ENCODE measurements around the gene OR4K14. TPM values are rescaled to one million over a fixed set of nuclear protein-coding genes. Genes with fewer than 3 reads are reported as not detected.
"Not testable (repeated sequence)": the region's sequence is repeated elsewhere in the genome, so short reads cannot be mapped to it uniquely, and the experiment has no call there.

OR4K14 gene, protein sequence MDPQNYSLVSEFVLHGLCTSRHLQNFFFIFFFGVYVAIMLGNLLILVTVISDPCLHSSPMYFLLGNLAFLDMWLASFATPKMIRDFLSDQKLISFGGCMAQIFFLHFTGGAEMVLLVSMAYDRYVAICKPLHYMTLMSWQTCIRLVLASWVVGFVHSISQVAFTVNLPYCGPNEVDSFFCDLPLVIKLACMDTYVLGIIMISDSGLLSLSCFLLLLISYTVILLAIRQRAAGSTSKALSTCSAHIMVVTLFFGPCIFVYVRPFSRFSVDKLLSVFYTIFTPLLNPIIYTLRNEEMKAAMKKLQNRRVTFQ
- not detected for polyA plus RNA-seq (ENCODE audit: insufficient read depth in 1 of 5, insufficient read length in 5 of 5, low replicate concordance in 1 of 5)
- long read RNA-seq, donor 1, result 0 reads
- long read RNA-seq, donor 2, result 0 reads
- long read RNA-seq, donor 3, result 0 reads
- long read RNA-seq, donor 4, result 0 reads
- long read RNA-seq, donor 5, result 0 reads
- long read RNA-seq, donor 6, result 0 reads
- long read RNA-seq, donor 7, result 0 reads
- long read RNA-seq, donor 8, result 0 reads

DNA sequence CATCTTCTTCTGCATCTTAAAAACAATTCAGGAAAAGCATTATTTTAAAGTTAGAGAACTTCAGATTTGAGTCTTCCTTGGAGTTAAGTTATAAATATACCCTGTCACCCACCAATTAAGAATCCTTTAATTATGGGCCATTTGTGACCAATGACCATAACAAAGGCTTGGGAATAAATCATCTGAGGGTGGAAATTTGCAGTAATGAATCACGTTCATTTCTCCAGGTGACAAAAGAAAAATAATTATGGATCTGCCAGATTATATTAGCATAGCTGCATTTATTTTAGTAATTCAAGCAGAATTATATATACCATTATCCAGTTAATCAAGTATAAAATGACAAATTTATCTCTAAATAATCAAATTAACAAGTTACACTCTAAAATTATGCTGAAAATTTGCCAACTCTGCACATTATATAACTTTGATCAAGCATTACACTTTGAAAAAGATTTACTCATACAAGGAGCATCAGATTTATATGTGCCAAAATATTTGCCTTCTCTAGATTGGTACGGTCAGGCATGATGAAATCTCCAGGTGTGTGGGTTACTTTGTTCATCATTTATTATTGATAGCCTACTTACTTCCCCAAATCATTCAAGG is at the start of gene OR4K14:
TSS of gene OR4K14 (minus strand) at position 51 of the 609 bp plus-strand sequence. CDS start 4,114 bp downstream, outside the sequence.
- no peak for DNase-seq

DNA sequence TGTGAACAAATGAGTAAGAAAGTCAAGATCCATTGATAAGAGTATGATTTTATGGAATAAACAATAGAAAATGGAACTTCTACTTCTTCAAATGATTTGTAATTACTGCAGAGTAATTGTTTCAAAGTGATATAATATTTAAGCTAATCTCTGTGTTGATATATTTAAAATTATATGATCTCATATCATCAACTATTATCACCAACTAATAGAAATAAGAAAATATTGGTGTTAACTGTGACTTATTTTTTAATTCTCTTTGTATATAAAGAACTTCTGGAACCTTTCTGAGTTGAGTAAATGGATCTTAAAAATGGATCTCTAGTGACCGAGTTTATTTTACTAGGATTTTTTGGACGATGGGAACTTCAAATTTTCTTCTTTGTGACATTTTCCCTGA is 40.6 kb upstream of the OR4K14 start, which contains the start of gene OR4L1:
TSS of gene OR4L1 (plus strand) at position 301 of the 400 bp plus-strand sequence. CDS start at position 301, 0 bp downstream.
- DNase-seq, result no peak

DNA sequence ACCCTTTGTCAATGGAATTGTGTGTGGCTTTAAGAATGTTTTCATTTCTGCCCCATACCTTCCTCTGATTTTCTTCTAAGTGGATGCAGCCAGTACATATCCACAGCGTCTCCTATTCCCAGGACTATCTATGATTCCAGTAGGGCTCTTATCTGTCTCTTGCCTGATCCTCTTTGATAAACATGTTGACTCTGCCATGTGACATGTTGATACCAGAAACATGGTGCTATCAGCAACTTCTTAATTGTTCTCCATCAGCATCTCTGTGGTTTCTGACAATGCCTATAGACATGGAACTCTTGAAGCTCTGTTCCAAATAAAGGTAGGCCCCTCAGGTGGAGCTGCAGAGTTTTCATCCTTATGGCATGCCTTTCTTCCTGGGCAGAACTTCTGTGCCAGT is 29.1 kb upstream of the OR4K14 start:
- DNase-seq, result no peak

DNA sequence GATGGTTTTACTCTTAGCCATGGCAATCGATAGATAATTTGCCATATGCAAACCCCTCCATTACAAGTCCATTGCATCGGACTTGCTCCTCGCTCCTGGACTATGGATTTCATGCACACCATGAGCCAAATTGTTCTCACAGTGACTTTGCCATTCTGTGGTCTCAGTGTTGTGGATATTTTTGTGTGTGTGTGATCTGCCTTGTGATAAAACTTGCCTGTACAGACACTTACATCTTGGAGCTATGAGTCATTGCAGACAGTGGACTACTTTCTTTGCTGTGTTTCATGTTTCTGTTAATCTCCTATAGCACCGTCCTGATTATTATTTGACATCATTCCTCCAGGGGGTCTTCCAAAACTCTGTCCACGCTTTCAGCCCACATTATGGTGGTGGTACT is 25.1 kb upstream of the OR4K14 start:
- no peak for DNase-seq

DNA sequence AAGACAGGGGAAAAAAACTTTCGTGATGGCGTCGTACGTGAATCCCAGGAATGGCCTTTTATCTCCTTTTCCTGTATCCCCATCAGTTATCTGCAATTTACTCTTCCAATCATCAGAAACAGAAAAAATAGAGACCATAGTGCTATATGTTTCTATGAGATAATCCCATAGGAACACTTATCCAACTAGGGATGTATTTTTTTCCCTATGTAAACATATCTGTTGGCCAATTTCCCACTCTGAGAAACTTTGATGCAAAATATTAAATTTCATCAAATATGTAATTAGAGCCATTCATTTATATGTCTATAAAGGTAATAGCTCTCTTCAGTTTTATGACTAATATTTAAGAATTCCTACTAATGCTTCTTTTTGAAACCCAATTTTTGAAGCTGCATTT is 16.8 kb upstream of the OR4K14 start, which contains the start of gene OR4K13:
TSS of gene OR4K13 (minus strand) at position 101 of the 400 bp plus-strand sequence. CDS start 1,280 bp downstream, outside the sequence.
- no peak for DNase-seq

DNA sequence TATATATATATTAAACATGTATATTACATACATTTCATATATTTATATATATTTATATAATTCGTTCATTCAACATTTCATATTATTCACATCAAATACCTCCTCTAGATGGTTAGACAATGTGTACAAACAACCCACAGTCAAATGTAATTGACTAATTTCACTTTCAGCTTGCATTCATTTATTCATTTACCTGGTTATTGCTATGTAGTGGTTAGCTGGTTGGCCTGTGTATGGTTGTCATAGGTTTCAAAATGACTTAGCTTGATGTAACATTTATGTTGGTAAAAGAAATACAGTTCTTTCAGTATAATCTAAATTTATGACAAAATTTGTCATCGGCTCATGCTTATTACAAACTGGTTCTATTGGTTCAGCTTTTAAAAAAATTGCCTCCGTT is 16.3 kb upstream of the OR4K14 start:
- no peak for DNase-seq

DNA sequence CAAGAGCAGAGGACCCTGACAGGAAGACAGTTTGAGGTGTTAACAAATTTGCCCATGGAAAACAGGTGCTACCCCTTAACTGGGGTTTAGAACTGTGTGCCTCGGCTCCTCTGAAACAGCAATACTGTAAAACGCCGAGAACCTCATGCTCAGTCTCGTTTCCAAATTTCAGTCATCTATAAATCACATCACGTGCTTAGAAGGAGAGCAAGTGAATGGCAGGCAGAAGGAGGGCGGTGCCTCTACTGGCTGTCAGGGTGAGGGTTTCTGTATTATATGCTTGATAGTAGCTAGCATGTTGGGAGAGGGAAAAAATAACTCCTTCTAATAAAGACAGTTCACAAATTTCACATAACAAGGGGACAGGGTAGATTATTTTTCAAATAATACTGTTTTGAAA is 12.0 kb upstream of the OR4K14 start:
- DNase-seq, result no peak

DNA sequence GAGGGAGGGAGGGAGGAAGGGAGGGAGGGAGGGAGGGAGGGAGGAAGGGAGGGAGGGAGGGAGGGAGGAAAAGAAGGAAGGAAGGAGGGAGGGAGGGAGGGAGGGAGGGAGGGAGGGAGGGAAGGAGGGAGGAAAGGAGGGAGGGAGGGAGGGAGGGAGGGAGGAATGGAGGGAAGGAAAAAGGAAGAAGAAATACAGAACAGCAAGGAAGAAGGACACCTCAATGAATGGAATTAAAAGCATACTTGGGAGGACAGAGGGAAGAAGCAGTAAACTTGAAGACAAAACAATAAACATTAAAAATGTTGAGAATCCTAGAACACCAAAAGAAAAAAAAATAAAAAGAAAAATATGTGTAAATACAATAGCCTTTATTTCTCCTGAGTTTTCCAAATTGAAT is 11.0 kb downstream of the OR4K14 start:
- no peak for DNase-seq

DNA sequence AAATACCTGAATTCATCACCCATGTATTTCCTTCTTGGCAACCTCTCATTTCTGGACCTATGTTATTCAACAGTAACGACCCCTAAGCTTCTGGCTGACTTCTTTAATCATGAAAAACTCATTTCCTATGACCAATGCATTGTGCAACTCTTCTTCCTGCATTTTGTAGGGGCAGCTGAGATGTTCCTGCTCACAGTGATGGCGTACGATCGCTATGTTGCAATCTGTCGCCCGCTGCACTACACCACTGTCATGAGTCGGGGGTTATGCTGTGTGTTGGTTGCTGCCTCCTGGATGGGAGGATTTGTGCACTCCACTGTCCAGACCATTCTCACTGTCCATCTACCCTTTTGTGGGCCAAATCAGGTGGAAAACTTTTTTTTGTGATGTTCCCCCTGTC is 16.8 kb downstream of the OR4K14 start:
- DNase-seq, result no peak

DNA sequence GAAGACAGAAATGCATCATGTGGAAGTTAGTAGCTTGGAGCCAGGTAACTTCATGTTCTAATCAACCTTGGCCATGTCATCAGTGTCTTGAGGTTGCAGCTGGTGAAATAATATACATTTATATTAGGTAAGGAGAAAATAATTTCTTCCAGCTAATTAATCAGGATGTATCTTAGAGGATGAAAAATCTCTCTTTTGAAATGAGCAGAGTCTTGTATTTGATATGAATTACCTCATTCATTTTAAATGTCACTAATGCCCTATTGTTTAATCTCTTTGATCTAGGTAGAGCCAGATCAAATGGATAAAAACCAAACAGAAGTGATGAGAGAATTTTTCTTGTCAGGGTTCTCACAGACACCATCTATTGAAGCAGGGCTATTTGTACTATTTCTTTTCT is 17.2 kb downstream of the OR4K14 start, which contains the start of gene OR4Q2:
TSS of gene OR4Q2 (plus strand) at position 301 of the 400 bp plus-strand sequence.
- DNase-seq, result no peak

DNA sequence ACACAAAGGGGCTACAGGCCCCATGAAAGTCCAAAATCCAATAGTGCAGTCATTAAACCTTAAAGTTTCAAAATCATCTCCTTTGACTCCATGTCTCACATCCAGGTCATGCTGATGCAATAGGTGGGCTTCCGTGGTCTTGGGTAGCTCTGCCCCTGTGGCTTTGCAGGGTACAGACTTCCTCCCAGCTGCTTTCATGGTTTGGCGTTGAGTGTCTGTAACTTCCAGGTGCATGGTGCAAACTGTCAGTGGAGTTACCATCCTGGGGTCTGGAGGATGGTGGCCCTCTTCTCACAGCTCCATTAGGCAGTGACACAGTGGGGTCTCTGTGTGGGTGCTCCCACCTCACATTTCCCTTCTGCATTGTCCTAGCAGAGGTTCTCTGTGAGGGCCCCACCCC is 25.7 kb downstream of the OR4K14 start:
- no peak for DNase-seq

DNA sequence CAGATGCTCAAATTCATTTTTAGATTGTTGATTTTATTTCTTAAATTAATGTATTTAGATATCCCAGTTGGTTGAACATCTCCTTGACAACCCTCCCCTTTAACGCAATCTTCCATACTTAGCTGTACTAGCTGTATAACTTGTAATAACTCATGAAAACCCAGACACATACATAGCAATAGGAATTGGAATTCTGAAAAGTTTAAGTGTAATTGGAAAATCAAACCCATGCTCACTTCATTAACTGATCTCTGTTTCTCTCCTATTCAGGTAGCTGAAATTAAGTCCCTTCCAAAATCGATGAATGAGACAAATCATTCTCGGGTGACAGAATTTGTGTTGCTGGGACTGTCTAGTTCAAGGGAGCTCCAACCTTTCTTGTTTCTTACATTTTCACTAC is 43.8 kb downstream of the OR4K14 start, which contains the start of gene OR4K15:
TSS of gene OR4K15 (plus strand) at position 301 of the 400 bp plus-strand sequence. CDS start at position 301, 0 bp downstream.
- no peak for DNase-seq

DNA sequence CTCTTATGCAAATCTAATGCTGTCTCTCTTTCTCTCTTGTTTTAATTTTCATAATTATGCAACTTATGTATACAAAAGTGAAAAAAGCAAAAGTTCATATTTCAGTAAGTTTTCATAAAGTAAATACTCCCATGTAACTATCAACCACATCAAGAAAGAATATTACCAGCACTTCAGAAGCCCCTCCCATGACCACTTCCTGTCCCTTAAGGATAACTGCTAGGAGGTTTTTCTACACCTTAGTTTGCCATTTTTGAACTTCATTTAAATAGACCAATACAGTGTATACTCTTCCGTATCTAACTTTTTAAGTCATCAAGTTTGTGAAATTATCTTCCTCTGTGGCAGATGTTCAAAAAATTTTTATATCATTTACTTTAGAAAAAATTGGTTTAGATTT is 44.3 kb downstream of the OR4K14 start:
- DNase-seq, result no peak

DNA sequence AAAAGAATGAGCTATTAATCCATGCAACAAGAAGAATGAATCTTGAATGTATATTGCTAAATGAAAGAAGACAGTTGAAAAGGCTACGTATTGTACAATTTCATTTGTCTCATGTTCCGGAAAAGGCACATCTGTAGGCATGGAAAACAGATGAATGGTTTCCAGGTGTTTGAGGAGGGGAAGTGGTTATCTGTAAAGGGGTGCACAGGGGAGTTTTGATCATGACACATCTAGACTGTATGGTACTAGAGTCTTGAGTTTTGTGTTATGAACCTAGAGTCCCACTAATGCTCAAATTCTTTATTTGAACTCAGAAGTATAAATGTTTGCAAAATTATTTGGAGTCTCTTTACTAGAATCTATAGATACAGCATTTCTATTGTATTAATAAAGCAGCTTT is 49.4 kb downstream of the OR4K14 start:
- not testable (repeated sequence) for DNase-seq

Other genes starting within 250 kb of the OR4K14 start
- not detected for gene OR4M1, start 245.8 kb downstream of the OR4K14 start, polyA plus RNA-seq (ENCODE audit: insufficient read depth in 1 of 5, insufficient read length in 5 of 5, low replicate concordance in 1 of 5)
- gene OR4N2, start 215.5 kb downstream of the OR4K14 start, polyA plus RNA-seq (ENCODE audit: insufficient read depth in 1 of 5, insufficient read length in 5 of 5, low replicate concordance in 1 of 5), result not detected
- not detected for gene OR4K2, start 144.2 kb downstream of the OR4K14 start, polyA plus RNA-seq (ENCODE audit: insufficient read depth in 1 of 5, insufficient read length in 5 of 5, low replicate concordance in 1 of 5)
- not detected for gene OR4K5, start 98.7 kb downstream of the OR4K14 start, polyA plus RNA-seq (ENCODE audit: insufficient read depth in 1 of 5, insufficient read length in 5 of 5, low replicate concordance in 1 of 5)
- gene OR4K1, start 88.4 kb downstream of the OR4K14 start, polyA plus RNA-seq (ENCODE audit: insufficient read depth in 1 of 5, insufficient read length in 5 of 5, low replicate concordance in 1 of 5), result not detected
- gene OR4K15, start 43.7 kb downstream of the OR4K14 start, polyA plus RNA-seq (ENCODE audit: insufficient read depth in 1 of 5, insufficient read length in 5 of 5, low replicate concordance in 1 of 5), result not detected
- not detected for gene OR4Q2, start 17.1 kb downstream of the OR4K14 start, polyA plus RNA-seq (ENCODE audit: insufficient read depth in 1 of 5, insufficient read length in 5 of 5, low replicate concordance in 1 of 5)
- not detected for gene OR4K13, start 16.7 kb upstream of the OR4K14 start, polyA plus RNA-seq (ENCODE audit: insufficient read depth in 1 of 5, insufficient read length in 5 of 5, low replicate concordance in 1 of 5)
- not detected for gene OR4L1, start 40.7 kb upstream of the OR4K14 start, polyA plus RNA-seq (ENCODE audit: insufficient read depth in 1 of 5, insufficient read length in 5 of 5, low replicate concordance in 1 of 5)
- gene OR4K17, start 91.4 kb upstream of the OR4K14 start, polyA plus RNA-seq (ENCODE audit: insufficient read depth in 1 of 5, insufficient read length in 5 of 5, low replicate concordance in 1 of 5), result under 1 TPM in 3 of 5 donors, not detected in 2; 0.06 to 0.12 (median 0.08) TPM
- not detected for gene OR4N5, start 119.5 kb upstream of the OR4K14 start, polyA plus RNA-seq (ENCODE audit: insufficient read depth in 1 of 5, insufficient read length in 5 of 5, low replicate concordance in 1 of 5)
- gene OR11G2, start 171.6 kb upstream of the OR4K14 start, polyA plus RNA-seq (ENCODE audit: insufficient read depth in 1 of 5, insufficient read length in 5 of 5, low replicate concordance in 1 of 5), result not detected
- gene OR11H6, start 204.4 kb upstream of the OR4K14 start, polyA plus RNA-seq (ENCODE audit: insufficient read depth in 1 of 5, insufficient read length in 5 of 5, low replicate concordance in 1 of 5), result not detected
- gene OR11H7, start 209.7 kb upstream of the OR4K14 start, polyA plus RNA-seq (ENCODE audit: insufficient read depth in 1 of 5, insufficient read length in 5 of 5, low replicate concordance in 1 of 5), result under 1 TPM; 0.51 to 0.84 (median 0.59) TPM
- gene OR11H4, start 220.0 kb upstream of the OR4K14 start, polyA plus RNA-seq (ENCODE audit: insufficient read depth in 1 of 5, insufficient read length in 5 of 5, low replicate concordance in 1 of 5), result under 1 TPM in 1 of 5 donors, not detected in 4; 0.14 TPM

Measured in right lung (tissue), 10 donors.